Peyer's patch (tissue), 4 donors: ENCODE results near the gene SULT2B1. TPM values are rescaled to one million over a fixed set of nuclear protein-coding genes. Genes with fewer than 3 reads are reported as not detected.
"Not testable (repeated sequence)": the region's sequence is repeated elsewhere in the genome, so short reads cannot be mapped to it uniquely, and the experiment has no call there.

Experiments
- DNase-seq, 3 donors: peaks; one replicate each; pipeline ENCODE4 v3.0.0-alpha.2; 2017 to 2019
- H3K27ac ChIP-seq, 4 donors: fragments of 200-600 bp; sonication (generic); one replicate each; pipeline ENCODE4 v1.5.1; 2016 to 2019
- H3K27me3 ChIP-seq, 2 donors: fragments of 200-600 bp; sonication (generic); one replicate each; pipeline ENCODE4 v1.5.1; 2019
- H3K36me3 ChIP-seq, 3 donors: fragments of 200-600 bp; sonication (generic); one replicate each; pipeline ENCODE4 v1.5.1; 2016 to 2019
- H3K4me1 ChIP-seq, 4 donors: fragments of 200-600 bp; sonication (generic); one replicate each; pipeline ENCODE4 v1.5.1; 2016 to 2019
- H3K4me3 ChIP-seq, 4 donors: fragments of 200-600 bp; sonication (generic); 1 replicate in 3 of 4; 2 replicates in 1 of 4; pipeline ENCODE4 v1.5.1; 2016 to 2019; ENCODE audit warnings: mild to moderate bottlenecking in 1 of 4
- H3K9me3 ChIP-seq, 4 donors: fragments of 200-600 bp; sonication (generic); one replicate each; pipeline ENCODE4 v1.5.1; 2016 to 2019; ENCODE audit warnings: mild to moderate bottlenecking in 1 of 4
- POLR2A ChIP-seq, 2 donors: fragments of 450-650 bp; IDR thresholded peaks; one replicate each; pipeline ENCODE4 v1.5.1; 2017; ENCODE audit warnings: antibody characterized with exemption in 2 of 2, mild to moderate bottlenecking in 2 of 2, moderate library complexity in 2 of 2
- total RNA-seq, 4 donors: library from RNA; depleted of rRNA; stranded (reverse); fragments of >200 nt; gene quantifications; one replicate each; pipeline ENCODE4 v1.1.0, GENCODE V29; 2016
- TF ChIP-seq, protein P1 (sequence below), 6 experiments: fragments of 450-650 bp in 4 of 6; fragments of 200-600 bp in 2 of 6; sonication (generic) in 1 of 6; IDR thresholded peaks; one replicate each; pipeline ENCODE4 v1.5.1; 2017 to 2019; ENCODE audit warnings: antibody characterized with exemption in 6 of 6, mild to moderate bottlenecking in 3 of 6, moderate library complexity in 1 of 6

SULT2B1 gene
- total RNA-seq, 4 donors from 2014 or later, result 2.5 to 14.6 (median 5.9) TPM

DNA sequence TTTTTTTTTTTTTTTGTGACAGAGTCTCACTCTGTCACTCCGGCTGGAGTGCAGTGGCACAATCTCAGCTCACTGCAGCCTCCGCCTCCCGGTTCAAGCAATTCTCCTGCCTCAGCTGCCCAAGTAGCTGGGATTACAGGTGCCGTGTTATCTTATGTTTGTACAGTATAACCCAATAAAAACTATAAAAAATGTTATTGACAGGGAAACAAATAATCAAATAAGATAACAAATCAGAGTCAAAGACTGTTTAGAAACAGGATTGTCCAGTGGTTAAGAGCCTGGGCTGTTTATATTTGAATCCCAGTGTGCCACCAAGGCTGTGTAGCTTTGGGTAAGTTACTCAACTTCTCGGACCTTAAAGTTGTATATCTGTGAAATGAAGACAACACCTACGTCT lies 21.2 kb upstream of the SULT2B1 start:
- Histone ChIP-seq H3K4me1 (no peaks in the 10 kb centered on the region), H3K27me3 (no peaks in the 10 kb centered on the region), H3K9me3 (peaks cover 0 to 19% (median 4%) of the 10 kb centered on the region in 4 donors), H3K27ac (no peak overlapping the region), H3K36me3 (no peaks in the 10 kb centered on the region), H3K4me3 (no peak overlapping the region)
- no peak for TF ChIP-seq POLR2A (IDR thresholded peaks at IDR 0.05)
- TF ChIP-seq, protein P1, sequence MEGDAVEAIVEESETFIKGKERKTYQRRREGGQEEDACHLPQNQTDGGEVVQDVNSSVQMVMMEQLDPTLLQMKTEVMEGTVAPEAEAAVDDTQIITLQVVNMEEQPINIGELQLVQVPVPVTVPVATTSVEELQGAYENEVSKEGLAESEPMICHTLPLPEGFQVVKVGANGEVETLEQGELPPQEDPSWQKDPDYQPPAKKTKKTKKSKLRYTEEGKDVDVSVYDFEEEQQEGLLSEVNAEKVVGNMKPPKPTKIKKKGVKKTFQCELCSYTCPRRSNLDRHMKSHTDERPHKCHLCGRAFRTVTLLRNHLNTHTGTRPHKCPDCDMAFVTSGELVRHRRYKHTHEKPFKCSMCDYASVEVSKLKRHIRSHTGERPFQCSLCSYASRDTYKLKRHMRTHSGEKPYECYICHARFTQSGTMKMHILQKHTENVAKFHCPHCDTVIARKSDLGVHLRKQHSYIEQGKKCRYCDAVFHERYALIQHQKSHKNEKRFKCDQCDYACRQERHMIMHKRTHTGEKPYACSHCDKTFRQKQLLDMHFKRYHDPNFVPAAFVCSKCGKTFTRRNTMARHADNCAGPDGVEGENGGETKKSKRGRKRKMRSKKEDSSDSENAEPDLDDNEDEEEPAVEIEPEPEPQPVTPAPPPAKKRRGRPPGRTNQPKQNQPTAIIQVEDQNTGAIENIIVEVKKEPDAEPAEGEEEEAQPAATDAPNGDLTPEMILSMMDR (IDR thresholded peaks at IDR 0.05), result no peak
- DNase-seq, result no peak

DNA sequence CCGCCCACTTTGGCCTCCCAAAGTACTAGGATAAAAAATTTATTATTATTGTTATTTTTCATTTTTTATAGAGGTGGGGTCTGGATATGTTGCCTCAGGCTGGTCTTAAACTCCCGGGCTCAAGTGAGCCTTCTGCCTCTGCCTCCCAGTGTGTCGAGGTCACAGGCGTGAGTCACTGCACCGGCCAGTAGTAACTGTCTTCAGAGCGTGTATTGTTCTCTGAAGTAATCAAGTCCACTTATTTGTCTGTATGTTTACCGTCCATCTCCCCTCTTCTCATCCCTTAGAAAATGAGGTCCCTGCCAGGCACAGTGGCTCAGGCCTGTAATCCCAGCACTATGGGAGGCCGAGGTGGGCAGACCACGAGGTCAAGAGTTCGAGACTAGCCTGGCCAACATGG lies 18.2 kb upstream of the SULT2B1 start:
- H3K9me3 ChIP-seq, result peaks cover 0 to 8% (median 3%) of the 10 kb centered on the region in 4 donors
- H3K36me3 ChIP-seq, result no peaks in the 10 kb centered on the region
- no peak overlapping the region for H3K4me3 ChIP-seq
- no peak for DNase-seq
- no peak overlapping the region for H3K27ac ChIP-seq
- H3K4me1 ChIP-seq, result no peaks in the 10 kb centered on the region
- TF ChIP-seq POLR2A (IDR thresholded peaks at IDR 0.05), result no peak
- TF ChIP-seq, protein P1 (IDR thresholded peaks at IDR 0.05), result no peak
- no peaks in the 10 kb centered on the region for H3K27me3 ChIP-seq

DNA sequence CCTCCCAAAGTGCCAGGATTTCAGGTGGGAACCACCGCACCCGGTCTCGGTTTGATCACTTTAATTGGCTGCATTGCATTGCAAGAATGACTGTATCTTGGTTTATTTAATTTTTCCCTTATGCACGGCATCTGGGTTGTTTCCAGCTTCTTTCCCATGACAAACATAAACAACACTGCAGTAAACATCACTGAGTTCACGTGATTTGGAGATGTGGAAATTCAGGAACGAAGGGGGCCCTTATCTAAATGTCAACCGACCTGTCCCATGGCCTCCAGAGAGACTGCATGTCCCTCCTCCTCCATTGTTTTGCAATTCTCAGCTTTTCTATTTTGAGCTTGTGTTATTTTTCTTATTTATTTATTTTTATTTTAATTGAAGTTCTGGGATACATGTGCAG lies 14.4 kb upstream of the SULT2B1 start:
- no peak overlapping the region for H3K4me3 ChIP-seq
- no peaks in the 10 kb centered on the region for H3K36me3 ChIP-seq
- peaks cover 0 to 7% (median 0%) of the 10 kb centered on the region in 4 donors for H3K4me1 ChIP-seq
- H3K9me3 ChIP-seq, result no peaks in the 10 kb centered on the region
- H3K27ac ChIP-seq, result no peak overlapping the region
- TF ChIP-seq, protein P1 (IDR thresholded peaks at IDR 0.05), result no peak
- no peak for TF ChIP-seq POLR2A (IDR thresholded peaks at IDR 0.05)
- no peak for DNase-seq
- H3K27me3 ChIP-seq, result no peaks in the 10 kb centered on the region

DNA sequence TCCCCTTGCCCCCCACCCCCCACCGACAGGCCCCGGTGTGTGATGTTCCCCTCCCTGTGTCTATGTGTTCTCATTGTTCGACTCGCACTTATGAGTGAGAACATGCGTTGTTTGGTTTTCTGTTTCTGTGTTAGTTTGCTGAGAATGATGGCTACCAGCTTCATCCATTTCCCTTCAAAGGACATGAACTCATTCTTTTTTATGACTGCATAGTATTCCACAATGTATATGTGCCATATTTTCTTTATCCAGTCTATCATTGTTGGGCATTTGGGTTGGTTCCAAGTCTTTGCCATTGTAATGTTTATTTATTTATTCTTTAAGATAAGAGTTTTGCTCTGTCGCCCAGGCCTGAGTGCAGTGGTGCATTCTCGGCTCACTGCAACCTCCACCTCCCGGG lies 13.9 kb upstream of the SULT2B1 start:
- DNase-seq, H3K9me3 ChIP-seq, H3K4me3 ChIP-seq, H3K27me3 ChIP-seq, H3K36me3 ChIP-seq, H3K27ac ChIP-seq: not testable (repeated sequence)
- peaks cover 0 to 10% (median 0%) of the 10 kb centered on the region in 4 donors for H3K4me1 ChIP-seq

DNA sequence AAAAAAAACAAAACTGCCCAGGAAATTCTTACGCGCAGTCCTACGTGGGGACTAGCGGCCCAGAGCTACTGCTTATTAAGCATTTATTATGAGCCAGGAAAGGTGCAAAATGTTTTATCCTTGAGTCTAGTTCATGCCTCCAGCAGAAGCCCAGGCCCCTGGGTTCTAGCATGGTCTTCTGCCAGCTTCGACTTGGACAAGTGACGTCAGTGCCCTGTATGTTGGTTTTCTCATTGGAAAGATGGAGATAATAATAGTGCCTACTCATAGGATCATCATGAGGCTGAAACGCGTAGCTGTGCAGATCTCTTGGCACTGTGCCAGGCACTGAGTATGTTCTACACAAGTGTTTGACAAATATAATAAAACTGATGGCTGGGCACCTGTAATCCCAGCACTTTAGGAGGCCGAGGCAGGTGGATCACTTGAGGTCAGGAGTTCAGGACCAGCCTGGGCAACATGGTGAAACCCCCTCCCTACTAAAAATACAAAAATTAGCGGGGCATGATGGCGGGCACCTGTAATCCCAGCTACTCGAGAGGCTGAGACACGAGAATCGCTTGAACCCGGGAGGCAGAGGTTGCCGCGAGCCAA lies 12.4 kb upstream of the SULT2B1 start:
- no peak overlapping the region for H3K4me3 ChIP-seq
- DNase-seq, result peak in 2 of 3 donors; percentile 75 to 86
- no peak for TF ChIP-seq POLR2A (IDR thresholded peaks at IDR 0.05)
- TF ChIP-seq, protein P1 (IDR thresholded peaks at IDR 0.05), result no peak
- no peaks in the 10 kb centered on the region for H3K9me3 ChIP-seq
- no peak overlapping the region for H3K27ac ChIP-seq
- H3K36me3 ChIP-seq, result no peaks in the 10 kb centered on the region
- peaks cover 0 to 18% (median 0%) of the 10 kb centered on the region in 4 donors for H3K4me1 ChIP-seq
- H3K27me3 ChIP-seq, result no peaks in the 10 kb centered on the region

DNA sequence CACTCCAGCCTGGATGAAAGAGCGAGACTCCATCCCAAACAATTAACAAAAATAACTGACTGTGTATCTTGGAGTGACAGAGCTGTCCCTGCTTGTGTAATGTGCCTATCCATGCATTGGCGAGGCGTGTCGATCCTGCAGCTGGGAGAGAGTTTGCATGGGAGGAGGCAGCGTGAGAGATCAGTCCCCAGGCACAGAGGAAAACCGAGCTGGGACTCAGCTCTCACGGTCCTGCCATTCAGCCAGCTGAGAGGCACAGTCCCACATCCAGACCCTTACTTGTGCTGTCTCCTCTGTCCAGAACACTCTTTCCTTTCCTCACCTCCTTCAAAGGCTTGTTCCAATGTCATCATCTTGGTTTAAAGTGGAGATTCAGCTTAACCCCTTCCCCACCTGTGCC lies 11.9 kb upstream of the SULT2B1 start:
- no peak for DNase-seq
- no peaks in the 10 kb centered on the region for H3K9me3 ChIP-seq
- H3K4me3 ChIP-seq, result no peak overlapping the region

More for the DNA sequence above, 11.9 kb upstream of the SULT2B1 start:
- H3K36me3 ChIP-seq, result no peaks in the 10 kb centered on the region
- H3K27ac ChIP-seq, result no peak overlapping the region
- no peaks in the 10 kb centered on the region for H3K27me3 ChIP-seq
- peaks cover 0 to 18% (median 0%) of the 10 kb centered on the region in 4 donors for H3K4me1 ChIP-seq
- TF ChIP-seq, protein P1 (IDR thresholded peaks at IDR 0.05), result no peak
- TF ChIP-seq POLR2A (IDR thresholded peaks at IDR 0.05), result no peak
